Uterus (tissue), 2 donors: ENCODE measurements around the gene PLAU.

ENCODE experiments used
- POLR2A ChIP-seq, 2 donors: fragments of 450-650 bp; IDR thresholded peaks; one replicate each; pipeline ENCODE4 v1.6.1; 2016; ENCODE audit warnings: antibody characterized with exemption in 2 of 2, mild to moderate bottlenecking in 1 of 2, moderate library complexity in 1 of 2
- TF ChIP-seq, protein P1 (sequence below), 4 experiments: fragments of 200-600 bp in 2 of 4; fragments of 450-650 bp in 2 of 4; sonication (generic) in 2 of 4; IDR thresholded peaks; one replicate each; pipeline ENCODE4 v1.5.1; 2016 to 2019; ENCODE audit warnings: antibody characterized with exemption in 4 of 4, mild to moderate bottlenecking in 2 of 4, moderate library complexity in 1 of 4

DNA sequence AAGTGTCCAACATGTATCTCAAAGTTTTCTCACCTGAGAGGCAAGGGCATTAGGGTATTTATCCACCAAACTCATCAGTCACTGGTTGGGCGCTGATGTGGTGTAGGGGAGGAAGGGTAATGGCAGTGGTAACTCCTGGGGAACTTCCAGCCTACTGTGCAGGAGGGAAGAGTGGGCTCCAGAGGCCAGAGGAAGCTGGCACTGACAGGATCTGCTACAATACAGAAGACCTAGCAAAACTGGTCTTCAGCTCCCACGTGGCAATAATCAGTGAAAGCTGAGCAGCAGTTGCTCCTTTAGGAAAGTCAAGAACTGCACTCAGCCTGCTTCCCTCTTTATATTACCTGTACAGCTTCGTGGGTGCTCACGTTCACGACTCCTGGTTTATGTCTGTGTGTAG is 19.4 kb upstream of the PLAU start:
- TF ChIP-seq, protein P1, sequence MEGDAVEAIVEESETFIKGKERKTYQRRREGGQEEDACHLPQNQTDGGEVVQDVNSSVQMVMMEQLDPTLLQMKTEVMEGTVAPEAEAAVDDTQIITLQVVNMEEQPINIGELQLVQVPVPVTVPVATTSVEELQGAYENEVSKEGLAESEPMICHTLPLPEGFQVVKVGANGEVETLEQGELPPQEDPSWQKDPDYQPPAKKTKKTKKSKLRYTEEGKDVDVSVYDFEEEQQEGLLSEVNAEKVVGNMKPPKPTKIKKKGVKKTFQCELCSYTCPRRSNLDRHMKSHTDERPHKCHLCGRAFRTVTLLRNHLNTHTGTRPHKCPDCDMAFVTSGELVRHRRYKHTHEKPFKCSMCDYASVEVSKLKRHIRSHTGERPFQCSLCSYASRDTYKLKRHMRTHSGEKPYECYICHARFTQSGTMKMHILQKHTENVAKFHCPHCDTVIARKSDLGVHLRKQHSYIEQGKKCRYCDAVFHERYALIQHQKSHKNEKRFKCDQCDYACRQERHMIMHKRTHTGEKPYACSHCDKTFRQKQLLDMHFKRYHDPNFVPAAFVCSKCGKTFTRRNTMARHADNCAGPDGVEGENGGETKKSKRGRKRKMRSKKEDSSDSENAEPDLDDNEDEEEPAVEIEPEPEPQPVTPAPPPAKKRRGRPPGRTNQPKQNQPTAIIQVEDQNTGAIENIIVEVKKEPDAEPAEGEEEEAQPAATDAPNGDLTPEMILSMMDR (IDR thresholded peaks at IDR 0.05): no peak
- no peak for TF ChIP-seq POLR2A (IDR thresholded peaks at IDR 0.05)
